Sciatic nerve (tissue), 2 donors: Measurements from ENCODE around the gene STEAP1. TPM values are rescaled to one million over a fixed set of nuclear protein-coding genes. Genes with fewer than 3 reads are reported as not detected.

ENCODE experiments used
- ATAC-seq: fragments of 200-7000 bp; cut with Tn5 transposase; one replicate; pipeline ENCODE4 v1.9.1; 2020; ENCODE audit warnings: mild to moderate bottlenecking, moderate library complexity
- DNase-seq: peaks from one replicate; pipeline ENCODE4 v3.0.0-alpha.2; 2020; ENCODE audit warnings: low spot score
- intact Hi-C: fragments of 100-400 bp; cut with DNase I; formaldehyde crosslinking; loops from one replicate; pipeline ENCODE4 v1.14.2; 2022
- total RNA-seq: library from RNA; stranded (reverse); fragmentation: NEBNext Ultra II Directional; extraction: Animal tissue kit (Norgen Biotek cat#: 25700); gene quantifications from one replicate; pipeline ENCODE4 v1.2.1, GENCODE V29; 2021
- donor health status: DM: no; HTN: no; CAD: no.
- donor health status: DM: no; HTN: no; CAD: no.

STEAP1 gene
- total RNA-seq, 1 donor from 2014 or later = 17.1 TPM

- DNase-seq (no peak), ATAC-seq (no peak)
- intact Hi-C loops = no loop called here
Observed at GRCh38 chr7:90207956-90208355, 53.7 kb downstream of the STEAP1 start.

DNA sequence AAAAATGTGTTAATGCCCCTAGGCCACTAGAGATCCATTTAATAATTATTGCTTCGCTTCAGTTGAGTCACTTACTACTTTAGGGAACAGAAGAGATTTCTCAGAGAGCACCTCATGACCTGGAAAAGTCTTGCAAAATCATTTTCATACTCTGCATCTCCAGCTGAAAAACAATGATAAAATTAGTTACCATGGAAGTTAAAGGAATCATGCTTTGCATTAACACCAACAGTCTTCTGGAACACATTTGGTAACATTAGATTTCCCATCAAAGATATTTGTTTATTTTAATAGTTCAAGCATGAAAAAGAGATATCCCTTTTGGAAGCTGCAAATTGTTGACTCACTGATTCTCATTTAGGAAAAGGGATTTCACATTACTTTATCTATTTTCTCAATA is 55.5 kb downstream of the STEAP1 start:
- ATAC-seq = no peak
- DNase-seq = no peak
- intact Hi-C loops = no loop called here

GRCh38 chr7:90210475-90210874 is 56.2 kb downstream of the STEAP1 start:
- no peak for DNase-seq
- intact Hi-C loops = no loop called here
- ATAC-seq = no peak

DNA sequence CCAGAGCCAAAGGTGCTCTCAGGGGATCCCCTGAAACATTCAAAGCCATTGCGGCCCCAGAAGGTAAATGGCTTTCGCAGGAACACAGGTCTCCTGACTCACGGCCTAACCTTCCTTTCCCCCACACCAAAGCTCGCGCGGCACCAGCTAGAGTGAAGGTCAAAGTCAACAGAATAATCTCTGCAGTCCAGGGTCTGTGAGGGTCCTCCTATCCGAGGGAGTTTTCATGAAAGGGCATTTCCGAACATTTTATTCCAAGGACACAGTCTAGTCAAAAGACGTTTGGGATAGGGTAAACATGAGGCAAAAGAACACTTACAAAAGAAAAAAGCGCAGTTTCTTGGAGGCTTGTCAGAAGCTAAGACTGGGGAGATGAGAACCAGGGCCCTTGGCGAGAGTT is 56.7 kb downstream of the STEAP1 start:
- intact Hi-C loops = no loop called here
- ATAC-seq = peak; percentile 23
- DNase-seq = no peak

GRCh38 chr7:90211391-90212148 is 57.3 kb downstream of the STEAP1 start, which contains the start of gene STEAP2:
TSS of gene STEAP2 (plus strand) at chr7:90211740. CDS start at chr7:90225083, 13,343 bp downstream.
- DNase-seq = peak; percentile 94
- peak; percentile 98 for ATAC-seq
- intact Hi-C loops = no loop called here

DNA sequence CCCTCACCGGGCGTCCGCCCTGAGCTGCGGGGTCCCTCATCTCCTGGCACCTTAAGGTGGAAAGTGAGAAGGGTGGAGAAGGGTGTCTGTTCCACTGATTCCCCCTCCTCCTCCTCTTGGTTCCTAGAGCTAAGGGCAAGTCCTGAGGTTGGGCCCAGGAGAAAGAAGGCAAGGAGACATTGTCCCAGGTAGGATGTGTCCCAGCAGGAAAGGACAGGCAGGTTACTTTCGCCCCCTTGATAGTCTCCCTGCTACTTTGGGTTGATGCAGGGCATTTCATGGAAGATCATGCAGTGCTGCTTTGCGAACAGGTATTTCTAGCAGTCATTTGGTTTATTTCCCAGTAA is 57.9 kb downstream of the STEAP1 start:
- DNase-seq = no peak
- no peak for ATAC-seq
- intact Hi-C loops = no loop called here

DNA sequence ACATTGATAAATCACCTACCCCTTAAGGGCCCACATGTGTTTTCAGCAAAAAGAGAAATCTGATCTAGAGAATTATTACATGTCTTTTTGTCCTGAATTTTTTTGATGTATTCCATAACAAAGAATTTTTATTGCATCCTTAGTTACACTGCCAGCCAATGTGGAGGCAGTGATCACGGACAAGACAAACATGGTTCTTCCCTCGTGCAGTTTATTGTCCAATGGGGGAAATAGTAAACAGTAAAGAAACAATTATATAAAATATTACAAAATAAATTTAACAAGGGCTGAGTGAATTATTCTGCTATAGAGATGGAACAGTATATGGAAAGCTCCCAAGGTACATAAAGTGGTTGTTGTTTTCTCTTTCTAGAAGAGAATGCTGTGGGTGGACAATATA is 59.3 kb downstream of the STEAP1 start:
- ATAC-seq (no peak), DNase-seq (no peak)
- intact Hi-C loops = no loop called here

Other genes starting within 250 kb of the STEAP1 start
- 65.2 TPM for gene STEAP2, start 57.3 kb downstream of the STEAP1 start, total RNA-seq
- 36.1 TPM for gene CFAP69, start 90.7 kb downstream of the STEAP1 start, total RNA-seq
- not detected for gene FAM237B, start 166.8 kb downstream of the STEAP1 start, total RNA-seq
- 35.4 TPM for gene GTPBP10, start 192.2 kb downstream of the STEAP1 start, total RNA-seq
- gene CLDN12, start 249.0 kb downstream of the STEAP1 start, total RNA-seq = 29.1 TPM